ENCODE data around the gene ATP8A2.

- TF ChIP-seq CTCF (IDR thresholded peaks at IDR 0.05; ENCODE audit: low read depth, low read length) = no peak
- TF ChIP-seq MAX (IDR thresholded peaks at IDR 0.05; ENCODE audit: low read depth, low read length) = no peak
- TF ChIP-seq POLR2A (IDR thresholded peaks at IDR 0.05; ENCODE audit: extremely low read depth, insufficient read length) = no peak
- TF ChIP-seq MYC (IDR thresholded peaks at IDR 0.05; ENCODE audit: low read depth, low read length) = no peak
Measured at GRCh38 chr13:25353344-25353743, 18.4 kb upstream of the ATP8A2 start.

All from NB4 (cell line).